ENCODE measurements around the gene AKAP12.

AKAP12 gene

DNA sequence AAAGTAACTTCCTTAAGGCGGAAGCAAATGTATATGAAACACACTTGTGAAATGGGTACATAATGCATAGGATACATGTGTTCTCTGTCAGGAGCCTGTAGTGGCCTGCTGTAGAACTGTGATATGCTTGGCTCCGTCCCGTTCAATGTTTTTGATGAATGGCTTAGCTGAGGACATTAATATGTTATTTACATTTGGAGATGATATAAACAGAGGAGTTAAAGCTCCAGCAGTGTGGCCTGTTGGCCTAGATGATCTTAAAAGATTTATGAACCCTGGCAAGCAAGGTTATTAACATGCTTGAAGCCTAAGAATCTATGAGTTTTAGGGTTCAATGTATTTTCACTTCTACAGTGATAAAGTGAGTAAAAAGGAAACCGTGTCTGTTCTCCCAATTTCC, 59.2 kb downstream of the AKAP12 start:
- no peak for TF ChIP-seq EZH2phosphoT487 (IDR thresholded peaks at IDR 0.05; ENCODE audit: borderline replicate concordance)
- TF ChIP-seq, protein P1, sequence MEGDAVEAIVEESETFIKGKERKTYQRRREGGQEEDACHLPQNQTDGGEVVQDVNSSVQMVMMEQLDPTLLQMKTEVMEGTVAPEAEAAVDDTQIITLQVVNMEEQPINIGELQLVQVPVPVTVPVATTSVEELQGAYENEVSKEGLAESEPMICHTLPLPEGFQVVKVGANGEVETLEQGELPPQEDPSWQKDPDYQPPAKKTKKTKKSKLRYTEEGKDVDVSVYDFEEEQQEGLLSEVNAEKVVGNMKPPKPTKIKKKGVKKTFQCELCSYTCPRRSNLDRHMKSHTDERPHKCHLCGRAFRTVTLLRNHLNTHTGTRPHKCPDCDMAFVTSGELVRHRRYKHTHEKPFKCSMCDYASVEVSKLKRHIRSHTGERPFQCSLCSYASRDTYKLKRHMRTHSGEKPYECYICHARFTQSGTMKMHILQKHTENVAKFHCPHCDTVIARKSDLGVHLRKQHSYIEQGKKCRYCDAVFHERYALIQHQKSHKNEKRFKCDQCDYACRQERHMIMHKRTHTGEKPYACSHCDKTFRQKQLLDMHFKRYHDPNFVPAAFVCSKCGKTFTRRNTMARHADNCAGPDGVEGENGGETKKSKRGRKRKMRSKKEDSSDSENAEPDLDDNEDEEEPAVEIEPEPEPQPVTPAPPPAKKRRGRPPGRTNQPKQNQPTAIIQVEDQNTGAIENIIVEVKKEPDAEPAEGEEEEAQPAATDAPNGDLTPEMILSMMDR (conservative IDR thresholded peaks at IDR 0.05; ENCODE audit: low read length): no peak
- H3K4me3 ChIP-seq (ENCODE audit: low read length, poor library complexity, severe bottlenecking): no peak overlapping the region
- no peaks in the 10 kb centered on the region for H3K4me1 ChIP-seq (ENCODE audit: insufficient read depth, low read length, poor library complexity, severe bottlenecking)
- H3K27me3 ChIP-seq (ENCODE audit: insufficient read depth, low read length, poor library complexity, severe bottlenecking): no peaks in the 10 kb centered on the region
- H3K9ac ChIP-seq (ENCODE audit: low read depth, low read length, poor library complexity, severe bottlenecking): no peak overlapping the region
- H2AFZ ChIP-seq (ENCODE audit: low read length): no peak overlapping the region
- no peak overlapping the region for H3K4me2 ChIP-seq (ENCODE audit: low read depth, low read length, poor library complexity, severe bottlenecking)
- H3K36me3 ChIP-seq (ENCODE audit: insufficient read depth, low read length): no peaks in the 10 kb centered on the region
- no peaks in the 10 kb centered on the region for H3K9me3 ChIP-seq (ENCODE audit: insufficient read depth, low read depth, low read length)
- H3K9me2 ChIP-seq (replicated peaks; ENCODE audit: low read depth, low read length): no peaks in the 10 kb centered on the region
- H3F3A ChIP-seq (ENCODE audit: low read depth): no peaks in the 10 kb centered on the region
- H3K79me2 ChIP-seq (ENCODE audit: insufficient read depth, low read length): no peaks in the 10 kb centered on the region
- H4K20me1 ChIP-seq (ENCODE audit: insufficient read depth, low read length, poor library complexity, severe bottlenecking): no peaks in the 10 kb centered on the region

DNA sequence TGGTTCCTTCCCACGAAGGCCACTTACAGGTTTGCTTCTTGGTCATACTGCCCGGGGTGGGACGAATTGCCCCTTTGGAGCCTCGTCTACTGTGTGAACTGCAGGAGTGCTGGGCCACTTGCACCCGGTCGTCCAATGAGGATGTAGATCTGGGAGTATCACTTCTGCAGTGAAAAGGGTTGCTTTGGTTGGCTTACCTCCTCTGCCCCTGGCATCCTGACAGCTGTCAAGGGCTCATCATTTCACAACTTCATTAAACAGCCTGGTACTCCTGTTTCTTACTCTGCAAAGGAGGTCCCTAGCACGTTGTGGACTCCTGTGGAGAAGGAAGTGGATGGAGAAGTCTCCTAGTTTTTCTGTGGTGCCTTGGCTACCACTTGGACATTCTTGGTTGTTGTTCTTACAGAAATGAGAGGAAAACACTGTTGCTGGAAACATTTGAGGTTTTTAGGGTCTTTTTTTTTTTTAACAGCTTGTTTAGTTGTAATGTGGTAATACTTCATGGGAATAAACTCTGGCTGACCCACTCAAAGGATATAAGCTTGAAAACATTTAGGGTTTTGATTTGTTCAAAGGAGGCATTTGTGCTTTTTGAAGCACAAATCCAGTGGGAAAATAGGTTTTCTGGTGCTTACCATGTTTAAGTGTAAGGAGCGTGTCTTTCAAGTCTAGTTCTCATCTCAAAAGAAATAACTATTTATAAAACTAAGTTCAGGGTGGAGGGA, 60.7 kb downstream of the AKAP12 start:
- H3K9me2 ChIP-seq (replicated peaks; ENCODE audit: low read depth, low read length): no peaks in the 10 kb centered on the region
- H3K36me3 ChIP-seq (ENCODE audit: insufficient read depth, low read length): no peaks in the 10 kb centered on the region
- H3K9ac ChIP-seq (ENCODE audit: low read depth, low read length, poor library complexity, severe bottlenecking): no peak overlapping the region
- no peak overlapping the region for H3K4me2 ChIP-seq (ENCODE audit: low read depth, low read length, poor library complexity, severe bottlenecking)
- no peaks in the 10 kb centered on the region for H3K27me3 ChIP-seq (ENCODE audit: insufficient read depth, low read length, poor library complexity, severe bottlenecking)
- no peaks in the 10 kb centered on the region for H3K79me2 ChIP-seq (ENCODE audit: insufficient read depth, low read length)
- no peaks in the 10 kb centered on the region for H3K4me1 ChIP-seq (ENCODE audit: insufficient read depth, low read length, poor library complexity, severe bottlenecking)
- no peaks in the 10 kb centered on the region for H4K20me1 ChIP-seq (ENCODE audit: insufficient read depth, low read length, poor library complexity, severe bottlenecking)
- H2AFZ ChIP-seq (ENCODE audit: low read length): no peak overlapping the region
- no peaks in the 10 kb centered on the region for H3K9me3 ChIP-seq (ENCODE audit: insufficient read depth, low read depth, low read length)
- no peaks in the 10 kb centered on the region for H3F3A ChIP-seq (ENCODE audit: low read depth)
- H3K4me3 ChIP-seq (ENCODE audit: low read length, poor library complexity, severe bottlenecking): no peak overlapping the region
- TF ChIP-seq, protein P1 (conservative IDR thresholded peaks at IDR 0.05; ENCODE audit: low read length): no peak
- no peak for TF ChIP-seq EZH2phosphoT487 (IDR thresholded peaks at IDR 0.05; ENCODE audit: borderline replicate concordance)

DNA sequence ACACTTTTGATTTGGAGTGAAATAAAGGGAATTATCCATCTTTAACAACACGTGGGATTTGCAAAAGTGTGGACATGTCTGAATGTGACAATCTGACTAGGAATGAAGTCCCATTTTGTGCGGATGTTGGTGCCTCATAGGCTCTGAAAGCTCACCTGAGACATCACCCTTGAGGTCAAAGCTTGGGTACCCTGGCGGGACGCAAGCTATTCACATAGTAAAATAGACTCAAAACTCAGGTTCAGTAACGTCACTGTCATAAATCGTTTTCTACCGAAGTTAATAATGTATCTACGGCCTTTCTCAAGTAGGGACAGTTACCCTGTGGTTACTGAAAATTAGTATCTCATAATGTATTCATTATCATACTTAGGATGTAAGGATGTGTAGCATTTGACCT, 61.8 kb downstream of the AKAP12 start:
- Histone ChIP-seq H3K4me2 (ENCODE audit: low read depth, low read length, poor library complexity, severe bottlenecking) (no peak overlapping the region), H2AFZ (ENCODE audit: low read length) (no peak overlapping the region), H3K9me2 (replicated peaks; ENCODE audit: low read depth, low read length) (no peaks in the 10 kb centered on the region), H3K9ac (ENCODE audit: low read depth, low read length, poor library complexity, severe bottlenecking) (no peak overlapping the region), H3K4me3 (ENCODE audit: low read length, poor library complexity, severe bottlenecking) (no peak overlapping the region), H3K4me1 (ENCODE audit: insufficient read depth, low read length, poor library complexity, severe bottlenecking) (no peaks in the 10 kb centered on the region), H4K20me1 (ENCODE audit: insufficient read depth, low read length, poor library complexity, severe bottlenecking) (no peaks in the 10 kb centered on the region), H3K36me3 (ENCODE audit: insufficient read depth, low read length) (no peaks in the 10 kb centered on the region), H3K79me2 (ENCODE audit: insufficient read depth, low read length) (no peaks in the 10 kb centered on the region), H3F3A (ENCODE audit: low read depth) (no peaks in the 10 kb centered on the region), H3K9me3 (ENCODE audit: insufficient read depth, low read depth, low read length) (no peaks in the 10 kb centered on the region), H3K27me3 (ENCODE audit: insufficient read depth, low read length, poor library complexity, severe bottlenecking) (no peaks in the 10 kb centered on the region)
- TF ChIP-seq EZH2phosphoT487 (IDR thresholded peaks at IDR 0.05; ENCODE audit: borderline replicate concordance): no peak
- TF ChIP-seq, protein P1 (conservative IDR thresholded peaks at IDR 0.05; ENCODE audit: low read length): no peak

All from Loucy (cell line).